ENCODE results near the gene NCOA6. TPM values are rescaled to one million over a fixed set of nuclear protein-coding genes. Genes with fewer than 3 reads are reported as not detected.

The NCOA6 gene
- total and polyA plus RNA-seq, 2 donors (not counting 1 experiment from before 2014, with no cell fraction given) = 16.0 to 31.9 TPM

GRCh38 chr20:34859367-34859766 is 33.9 kb upstream of the NCOA6 start:
- no peaks in the 10 kb centered on the region for H3K9me3 Mint-ChIP-seq (ENCODE audit: insufficient read depth)
- no peak for DNase-seq
- Histone ChIP-seq H3K79me2 (ENCODE audit: control insufficient read depth, insufficient read depth, low read length) (no peaks in the 10 kb centered on the region), H3K9me3 (ENCODE audit: control extremely low read depth in 1 of 3, control insufficient read depth in 2 of 3, insufficient read depth in 1 of 3, low read length in 2 of 3) (no peaks in the 10 kb centered on the region), H3K4me3 (ENCODE audit: control extremely low read depth in 1 of 5, extremely low read depth in 1 of 5, insufficient read depth in 1 of 5, low read depth in 2 of 5, low read length in 4 of 5) (no peak overlapping the region), H2AFZ (ENCODE audit: insufficient read depth, low read depth, low read length, poor library complexity, severe bottlenecking) (no peak overlapping the region), H3K36me3 (replicated peaks in 1 of 2; ENCODE audit: control extremely low read depth in 1 of 2, control insufficient read depth in 1 of 2, extremely low read depth in 1 of 2, insufficient read depth in 2 of 2, low read length in 1 of 2) (no peaks in the 10 kb centered on the region), H3K27ac (ENCODE audit: low read length in 2 of 2) (no peak overlapping the region), H3K9ac (ENCODE audit: low read length) (no peak overlapping the region), H3K27me3 (replicated peaks in 1 of 4; ENCODE audit: control extremely low read depth in 1 of 4, control insufficient read depth in 3 of 4, insufficient read depth in 4 of 4, low read length in 3 of 4) (no peaks in the 10 kb centered on the region), H3K4me2 (replicated peaks; ENCODE audit: low read depth, low read length, poor library complexity, severe bottlenecking) (no peak overlapping the region), H4K20me1 (ENCODE audit: control insufficient read depth, insufficient read depth, low read length, poor library complexity, severe bottlenecking) (no peaks in the 10 kb centered on the region), H3K4me1 (ENCODE audit: control insufficient read depth in 2 of 2, insufficient read depth in 2 of 2, low read length in 2 of 2) (no peaks in the 10 kb centered on the region)
- H3K4me3 Mint-ChIP-seq = no peak overlapping the region
- no peak overlapping the region for H3K27ac Mint-ChIP-seq
- H3K27me3 Mint-ChIP-seq = no peaks in the 10 kb centered on the region
- intact Hi-C loops (cut with micrococcal nuclease) = no loop called here
- CTCF ChIA-PET = no interaction called here
- no peak for ATAC-seq (ENCODE audit: low read depth)
- WGBS (ENCODE audit: insufficient coverage) = 97% methylated on average over 26 of the region's 26 CpGs
- H3K4me1 Mint-ChIP-seq = no peaks in the 10 kb centered on the region
- TF ChIP-seq EZH2 (IDR thresholded peaks at IDR 0.05; ENCODE audit: borderline replicate concordance, insufficient read depth, low read depth, low read length, poor library complexity, severe bottlenecking) (no peak), CTCF (IDR thresholded peaks at IDR 0.05) (no peak)
- POLR2A ChIA-PET = interaction anchor here (0.7 kb wide), 1 partner anchor 16 kb away, joined by 3 read pairs; no protein-coding TSS in a partner anchor

GRCh38 chr20:34852298-34852697 is 26.8 kb upstream of the NCOA6 start:
- Histone ChIP-seq H2AFZ (ENCODE audit: insufficient read depth, low read depth, low read length, poor library complexity, severe bottlenecking) (no peak overlapping the region), H3K4me1 (ENCODE audit: control insufficient read depth in 2 of 2, insufficient read depth in 2 of 2, low read length in 2 of 2) (no peaks in the 10 kb centered on the region), H3K4me2 (replicated peaks; ENCODE audit: low read depth, low read length, poor library complexity, severe bottlenecking) (no peak overlapping the region), H3K9ac (ENCODE audit: low read length) (no peak overlapping the region), H3K36me3 (replicated peaks in 1 of 2; ENCODE audit: control extremely low read depth in 1 of 2, control insufficient read depth in 1 of 2, extremely low read depth in 1 of 2, insufficient read depth in 2 of 2, low read length in 1 of 2) (peaks cover 0 to 6% of the 10 kb centered on the region in 2 experiments), H3K79me2 (ENCODE audit: control insufficient read depth, insufficient read depth, low read length) (no peaks in the 10 kb centered on the region), H3K27me3 (replicated peaks in 1 of 4; ENCODE audit: control extremely low read depth in 1 of 4, control insufficient read depth in 3 of 4, insufficient read depth in 4 of 4, low read length in 3 of 4) (no peaks in the 10 kb centered on the region), H3K9me3 (ENCODE audit: control extremely low read depth in 1 of 3, control insufficient read depth in 2 of 3, insufficient read depth in 1 of 3, low read length in 2 of 3) (no peaks in the 10 kb centered on the region), H3K4me3 (ENCODE audit: control extremely low read depth in 1 of 5, extremely low read depth in 1 of 5, insufficient read depth in 1 of 5, low read depth in 2 of 5, low read length in 4 of 5) (no peak overlapping the region), H4K20me1 (ENCODE audit: control insufficient read depth, insufficient read depth, low read length, poor library complexity, severe bottlenecking) (no peaks in the 10 kb centered on the region), H3K27ac (ENCODE audit: low read length in 2 of 2) (no peak overlapping the region)
- Mint-ChIP-seq H3K4me3 (no peak overlapping the region), H3K9me3 (ENCODE audit: insufficient read depth) (no peaks in the 10 kb centered on the region), H3K27me3 (no peaks in the 10 kb centered on the region), H3K4me1 (no peaks in the 10 kb centered on the region), H3K27ac (no peak overlapping the region)
- ChIA-PET POLR2A (no interaction called here), CTCF (no interaction called here)
- WGBS (ENCODE audit: insufficient coverage) = no CpG with 5 or more reads among the region's 4 CpGs
- DNase-seq (no peak), ATAC-seq (ENCODE audit: low read depth) (no peak)
- intact Hi-C loops (cut with micrococcal nuclease) = no loop called here
- TF ChIP-seq CTCF (IDR thresholded peaks at IDR 0.05) = no peak
- no peak for TF ChIP-seq EZH2 (IDR thresholded peaks at IDR 0.05; ENCODE audit: borderline replicate concordance, insufficient read depth, low read depth, low read length, poor library complexity, severe bottlenecking)

Data from B cell (primary cell).